H1 (cell line): ENCODE data around the gene ZNF280B. TPM values are rescaled to one million over a fixed set of nuclear protein-coding genes. Genes with fewer than 3 reads are reported as not detected.

ENCODE experiments used
- CTCF ChIA-PET: fragments of 300-600 bp; sonication (Branson Sonifier 250); formaldehyde crosslinking; loops from one replicate; lab custom pipeline; 2021; ENCODE audit not compliant: partially characterized antibody; lab: Charles Lee
- POLR2A ChIA-PET: fragments of 300-600 bp; sonication (Branson Sonifier 250); formaldehyde crosslinking; loops from one replicate; lab custom pipeline; 2021; ENCODE audit warnings: inconsistent platforms; ENCODE audit not compliant: partially characterized antibody; lab: Charles Lee
- DNase-seq, 2 experiments: peaks; one replicate each; pipeline versions ENCODE4 v3.0.0 to v3.0.0-alpha.2; 2010 to 2022; ENCODE audit warnings: low spot score in 2 of 2, low read depth in 1 of 2, mixed read lengths in 1 of 2
- FAIRE-seq: peaks from 2 replicates; lab custom pipeline; 2011; peaks lifted over from hg19 to GRCh38; lab: Jason Lieb, UNC
- H2AFZ ChIP-seq: 2 replicates; pipeline ENCODE4 v1.8.1; 2012; ENCODE audit warnings: low read length, inconsistent platforms
- H2AK5ac ChIP-seq: 2 replicates; pipeline ENCODE4 v1.6.1; 2013; ENCODE audit warnings: low read depth, low read length
- H2BK120ac ChIP-seq: replicated peaks from 2 replicates; pipeline ENCODE3; 2013; ENCODE audit warnings: low read depth, low read length, inconsistent platforms
- H2BK12ac ChIP-seq: 2 replicates; pipeline ENCODE4 v1.6.1; 2013; ENCODE audit warnings: low read depth, low read length
- H2BK15ac ChIP-seq: 2 replicates; pipeline ENCODE4 v1.6.1; 2013; ENCODE audit warnings: low read length
- H2BK20ac ChIP-seq: 2 replicates; pipeline ENCODE4 v1.6.1; 2013; ENCODE audit warnings: low read length
- H2BK5ac ChIP-seq: 2 replicates; pipeline ENCODE4 v1.6.1; 2013; ENCODE audit warnings: low read depth, low read length
- H3K14ac ChIP-seq: 2 replicates; pipeline ENCODE4 v1.6.1; 2013; ENCODE audit warnings: inconsistent platforms; ENCODE audit not compliant: insufficient read length
- H3K18ac ChIP-seq: 2 replicates; pipeline ENCODE4 v1.6.1; 2013; ENCODE audit warnings: low read length; ENCODE audit errors: extremely low read depth
- H3K23ac ChIP-seq: 2 replicates; pipeline ENCODE4 v1.6.1; 2013; ENCODE audit warnings: inconsistent platforms; ENCODE audit not compliant: insufficient read length
- H3K23me2 ChIP-seq: 2 replicates; pipeline ENCODE4 v1.6.1; 2013; ENCODE audit warnings: low read depth, low read length
- H3K27ac ChIP-seq: 2 replicates; pipeline ENCODE4 v1.6.1; 2011; ENCODE audit warnings: low read depth, low read length, inconsistent platforms
- H3K27me3 ChIP-seq, 4 experiments: replicated peaks in 1 of 4; 1 replicate in 1 of 4; 2 replicates in 3 of 4; pipeline versions ENCODE4 v1.6.1 to v1.8.1; 2011 to 2013; ENCODE audit warnings: low read length in 3 of 4, mild to moderate bottlenecking in 3 of 4, inconsistent platforms in 2 of 4, mixed read lengths in 2 of 4, moderate library complexity in 1 of 4; ENCODE audit not compliant: control insufficient read depth in 3 of 4, insufficient read depth in 3 of 4; ENCODE audit errors: extremely low read depth in 1 of 4
- H3K36me3 ChIP-seq, 4 experiments: 2 replicates each; pipeline versions ENCODE4 v1.6.1 to v1.8.1; 2011 to 2013; ENCODE audit warnings: mild to moderate bottlenecking in 4 of 4, low read length in 3 of 4, moderate library complexity in 2 of 4, control low read depth in 1 of 4, inconsistent platforms in 1 of 4; ENCODE audit not compliant: insufficient read depth in 4 of 4, control insufficient read depth in 2 of 4
- H3K4ac ChIP-seq: replicated peaks from 2 replicates; pipeline ENCODE3; 2013; ENCODE audit warnings: low read length, low read depth, mixed read lengths, inconsistent platforms; ENCODE audit not compliant: insufficient read length
- H3K4me1 ChIP-seq, 4 experiments: replicated peaks in 1 of 4; 1 replicate in 1 of 4; 2 replicates in 3 of 4; pipeline versions ENCODE4 v1.6.1 to v1.8.1; 2011 to 2013; ENCODE audit warnings: low read length in 3 of 4, inconsistent platforms in 2 of 4, mixed read lengths in 1 of 4; ENCODE audit not compliant: insufficient read depth in 4 of 4, control insufficient read depth in 3 of 4
- H3K4me2 ChIP-seq, 2 experiments: 2 replicates each; pipeline versions ENCODE4 v1.6.1 to v1.8.1; 2011 to 2013; ENCODE audit warnings: low read depth in 2 of 2, low read length in 2 of 2, control low read depth in 1 of 2, inconsistent platforms in 1 of 2, mild to moderate bottlenecking in 1 of 2; ENCODE audit not compliant: insufficient read depth in 1 of 2
- H3K4me3 ChIP-seq, 4 experiments: fragments of 200-600, 300-600 bp in 1 of 4; sonication (generic), shearing (Covaris generic), sonication (Bioruptor Twin) in 1 of 4; 2 replicates each; pipeline versions ENCODE4 v1.5.1 to v1.8.1; 2011 to 2016; ENCODE audit warnings: low read length in 4 of 4, low read depth in 3 of 4, control low read depth in 2 of 4, inconsistent platforms in 2 of 4, mild to moderate bottlenecking in 2 of 4, mixed read lengths in 1 of 4, moderate library complexity in 1 of 4; ENCODE audit not compliant: insufficient read depth in 2 of 4; ENCODE audit errors: extremely low read depth in 1 of 4
- H3K56ac ChIP-seq: replicated peaks from 2 replicates; pipeline ENCODE3; 2013; ENCODE audit warnings: low read depth, mild to moderate bottlenecking, mixed read lengths, low read length, inconsistent platforms; ENCODE audit not compliant: insufficient read length
- H3K79me1 ChIP-seq: 2 replicates; pipeline ENCODE4 v1.6.1; 2013; ENCODE audit warnings: low read depth, low read length, control low read depth
- H3K79me2 ChIP-seq, 2 experiments: 2 replicates each; pipeline versions ENCODE4 v1.6.1 to v1.8.1; 2012 to 2013; ENCODE audit warnings: low read length in 2 of 2, mild to moderate bottlenecking in 2 of 2, inconsistent platforms in 1 of 2; ENCODE audit not compliant: insufficient read depth in 2 of 2, control insufficient read depth in 1 of 2
- H3K9ac ChIP-seq, 4 experiments: replicated peaks in 1 of 4; 1 replicate in 1 of 4; 2 replicates in 3 of 4; pipeline versions ENCODE4 v1.6.1 to v1.8.1; 2011 to 2013; ENCODE audit warnings: low read depth in 3 of 4, low read length in 3 of 4, control low read depth in 2 of 4, mild to moderate bottlenecking in 2 of 4, moderate library complexity in 2 of 4, inconsistent platforms in 1 of 4; ENCODE audit errors: extremely low read depth in 1 of 4
- H3K9me3 ChIP-seq, 2 experiments: 2 replicates each; pipeline versions ENCODE4 v1.6.1 to v1.8.1; 2012 to 2013; ENCODE audit warnings: mild to moderate bottlenecking in 2 of 2, moderate library complexity in 2 of 2, control low read depth in 1 of 2, inconsistent platforms in 1 of 2, low read depth in 1 of 2, low read length in 1 of 2, mixed read lengths in 1 of 2; ENCODE audit not compliant: insufficient read depth in 2 of 2
- H4K20me1 ChIP-seq, 2 experiments: replicated peaks in 1 of 2; 2 replicates each; pipeline versions ENCODE3 to v1.8.1; 2011 to 2013; ENCODE audit warnings: inconsistent platforms in 2 of 2, low read length in 2 of 2, mild to moderate bottlenecking in 1 of 2; ENCODE audit not compliant: insufficient read depth in 2 of 2, control insufficient read depth in 1 of 2
- H4K5ac ChIP-seq: 2 replicates; pipeline ENCODE4 v1.6.1; 2013; ENCODE audit warnings: low read length, low read depth, mixed read lengths, inconsistent platforms; ENCODE audit not compliant: insufficient read length
- H4K8ac ChIP-seq: 2 replicates; pipeline ENCODE4 v1.8.0; 2013; ENCODE audit warnings: mild to moderate bottlenecking, moderate library complexity, low read length, inconsistent platforms; ENCODE audit not compliant: insufficient read depth; ENCODE audit errors: extremely low read depth
- H4K91ac ChIP-seq: replicated peaks from 2 replicates; pipeline ENCODE3; 2013; ENCODE audit warnings: low read length, mixed read lengths, inconsistent platforms; ENCODE audit not compliant: insufficient read length
- TAF1 ChIP-seq: IDR thresholded peaks from 2 replicates; pipeline ENCODE4 v1.6.1; 2011; ENCODE audit warnings: mild to moderate bottlenecking, low read depth, low read length
- WGBS, 2 experiments: shearing (Covaris generic) in 1 of 2; methylation state at CpG; one replicate each; pipeline versions ENCODE4 v1.1.6 to v1.1.7; 2013 to 2015; ENCODE audit warnings: low lambda C conversion rate in 2 of 2, mixed read lengths in 2 of 2, inconsistent platforms in 1 of 2, low coverage in 1 of 2, missing lambda C conversion rate in 1 of 2; ENCODE audit not compliant: insufficient replicate concordance in 2 of 2, insufficient coverage in 1 of 2, insufficient read length in 1 of 2; ENCODE audit errors: extremely low coverage in 1 of 2, missing lambda C conversion rate in 1 of 2; 5-methylcytosine and 5-hydroxymethylcytosine counted together
- polyA plus RNA-seq, 7 experiments: library from polyadenylated mRNA; depleted of rRNA in 3 of 7; stranded (reverse) in 5 of 7; unstranded in 2 of 7; fragments of >200 nt in 5 of 7; fragments of 200-250 nt in 2 of 7; gene quantifications; 1 replicate in 5 of 7; 2 replicates in 1 of 7; 4 replicates in 1 of 7; pipeline versions ENCODE4 v1.2.1 to v1.2.3, GENCODE V29; 2011 to 2013; ENCODE audit warnings: missing spikeins in 2 of 7, mixed read lengths in 2 of 7
- total RNA-seq: library from RNA; stranded (reverse); fragmentation: NEBNext Ultra II Directional; extraction: Animal tissue kit (Norgen Biotek cat#: 25700); gene quantifications from 2 replicates; pipeline ENCODE4 v1.2.1, GENCODE V29; 2021

The ZNF280B gene
- total and polyA plus RNA-seq, 2 of the 8 experiments (the other 6 are each of a cell fraction or from before 2014, with no cell fraction given), result 4.8 to 11.7 TPM

DNA sequence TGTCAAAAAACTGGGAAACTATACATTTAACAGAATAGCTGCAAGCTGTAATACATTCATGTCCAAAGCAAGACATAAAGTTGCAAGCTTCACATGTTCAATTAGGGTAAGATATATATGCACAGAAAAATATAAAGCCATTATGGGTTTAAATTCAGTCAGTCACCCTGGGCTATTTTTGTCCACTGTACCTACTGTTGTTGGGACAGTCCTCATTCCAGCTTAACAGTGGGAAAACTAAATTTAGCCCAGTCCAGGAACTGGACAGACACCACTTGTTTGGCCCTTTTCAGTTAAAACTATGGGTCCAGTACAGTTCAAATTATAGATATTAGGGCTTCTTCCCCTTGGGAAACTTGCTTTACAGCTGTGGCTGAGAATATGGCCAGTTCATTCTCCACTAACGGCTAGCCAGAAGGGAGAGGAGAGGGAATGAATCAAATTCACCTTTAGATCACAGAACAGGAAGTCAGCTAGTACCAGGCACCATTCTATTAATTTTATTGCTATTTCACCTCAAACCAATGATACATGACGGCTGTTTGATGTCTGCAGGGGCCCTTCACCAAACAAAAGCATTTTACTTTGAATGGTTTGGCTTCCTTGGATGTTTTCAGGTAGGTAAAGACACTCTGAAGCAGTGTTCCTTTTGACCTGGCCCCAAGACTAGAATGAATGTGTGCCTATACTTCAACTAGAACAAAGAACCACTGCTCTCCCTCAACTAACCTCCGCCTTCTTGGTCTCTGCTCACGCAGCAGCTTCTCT lies 22.2 kb downstream of the ZNF280B start:
- H3K36me3 ChIP-seq, result peaks cover 5 to 18% (median 9%) of the 10 kb centered on the region in 4 experiments; a peak in 7 of 8 replicates
- H3K9me3 ChIP-seq, result no peaks in the 10 kb centered on the region
- no peak overlapping the region for H3K14ac ChIP-seq
- no peak overlapping the region for H2BK120ac ChIP-seq
- H3K56ac ChIP-seq, result no peak overlapping the region
- H2BK20ac ChIP-seq, result no peak overlapping the region
- TF ChIP-seq TAF1, result no peak
- 77% methylated on average over 4 of the region's 4 CpGs; no CpG with 5 or more reads in 1 of the 2 experiments for WGBS, 2 experiments
- no peak overlapping the region for H4K8ac ChIP-seq
- FAIRE-seq (peak; percentile 19), DNase-seq (no peak)
- no peak overlapping the region for H2BK12ac ChIP-seq
- H3K79me1 ChIP-seq, result no peaks in the 10 kb centered on the region
- H3K27ac ChIP-seq, result no peak overlapping the region
- ChIA-PET POLR2A (interaction anchor here (1.8 kb wide), 1 partner anchor 8 kb away, joined by 3 read pairs; no protein-coding TSS in a partner anchor), CTCF (interaction anchor here (0.6 to 2.4 kb wide), 3 partner anchors 28 to 473 kb away, joined by 3 to 5 read pairs (median 3); no protein-coding TSS in a partner anchor)
- H4K20me1 ChIP-seq, result peaks cover 0 to 5% of the 10 kb centered on the region in 2 experiments
- H3K23me2 ChIP-seq, result no peaks in the 10 kb centered on the region
- H3K4ac ChIP-seq, result no peak overlapping the region
- H3K27me3 ChIP-seq, result peaks cover 0 to 4% (median under 1%) of the 10 kb centered on the region in 4 experiments; a peak in 3 of 7 replicates
- H4K91ac ChIP-seq, result no peak overlapping the region
- H3K9ac ChIP-seq, result no peak overlapping the region
- no peaks in the 10 kb centered on the region for H3K4me1 ChIP-seq
- no peaks in the 10 kb centered on the region for H3K79me2 ChIP-seq
- no peak overlapping the region for H3K4me3 ChIP-seq
- H3K23ac ChIP-seq, result no peak overlapping the region
- H3K18ac ChIP-seq, result no peak overlapping the region
- H2BK5ac ChIP-seq, result no peak overlapping the region
- no peak overlapping the region for H2AFZ ChIP-seq
- H2AK5ac ChIP-seq, result peak overlapping the region; percentile 89; the same call in 1 of the 2 replicates
- H3K4me2 ChIP-seq, result 0 out of 4 replicates have a peak overlapping the region, but pooled peaks of 1 of the 2 experiments have one; percentile 11
- no peak overlapping the region for H4K5ac ChIP-seq
- H2BK15ac ChIP-seq, result no peak overlapping the region
